Activated T-cell treated with anti-CD3 and anti-CD28 coated beads for 1 hour (primary cell): ENCODE measurements around the gene TNC.

Source experiments
- DNase-seq: peaks from one replicate; pipeline ENCODE4 v3.0.0-alpha.2; 2020; ENCODE audit warnings: low read depth

TNC gene

DNA sequence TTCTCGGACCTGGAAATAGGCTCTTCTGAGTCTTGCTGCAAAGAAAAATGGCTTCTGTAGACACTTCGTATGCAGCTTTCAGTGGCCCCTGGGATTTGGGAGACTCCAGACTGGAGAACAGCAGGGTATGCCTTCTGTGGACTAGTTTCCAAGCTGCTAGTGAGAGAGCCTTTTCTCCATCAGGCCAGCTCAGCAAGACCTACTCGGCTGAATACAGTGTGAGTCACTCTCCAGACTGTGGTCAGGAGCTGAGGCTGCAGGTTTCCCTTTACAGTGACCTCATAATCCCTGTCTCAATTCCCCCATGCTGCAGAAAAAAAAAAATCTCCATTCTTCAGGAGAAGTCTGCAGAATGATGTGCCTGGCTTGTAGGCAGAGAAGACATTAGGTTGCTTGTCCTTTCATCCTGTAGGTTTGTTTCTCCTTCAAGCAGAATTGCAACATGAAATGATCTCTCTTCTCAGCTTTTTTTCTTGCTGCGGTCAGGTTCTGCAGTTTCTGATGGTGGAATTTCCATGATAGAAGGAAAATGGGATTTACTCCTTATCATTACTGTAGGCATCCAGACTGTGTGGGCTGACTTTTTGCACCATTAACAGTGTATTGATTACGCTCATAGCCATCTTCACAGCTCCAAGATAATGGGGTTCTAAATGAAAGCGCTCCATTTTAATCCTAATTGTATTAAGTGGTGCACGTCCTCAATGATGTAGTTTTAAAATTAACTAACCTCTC, 109.3 kb downstream of the TNC start:
- no peak for DNase-seq

DNA sequence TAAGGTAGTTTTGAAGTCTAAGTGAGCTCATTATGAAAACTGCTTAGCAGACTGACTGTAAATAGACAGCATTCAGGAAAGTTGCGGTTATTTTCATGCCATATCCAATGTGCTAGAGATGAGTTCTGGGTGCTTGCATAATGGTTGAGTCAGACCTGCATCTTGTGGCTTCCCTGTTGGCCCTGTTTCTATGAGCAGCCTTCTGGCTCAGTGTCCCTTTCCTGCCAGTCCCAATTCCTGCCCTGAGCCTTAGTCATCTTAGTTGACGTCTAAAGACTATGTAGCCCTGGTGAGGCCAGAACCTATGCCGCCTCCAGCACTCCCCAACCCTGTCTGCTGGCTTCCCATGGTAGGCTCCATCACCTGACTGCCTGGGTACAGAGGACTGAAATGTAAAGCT, 111.3 kb downstream of the TNC start:
- DNase-seq = no peak

DNA sequence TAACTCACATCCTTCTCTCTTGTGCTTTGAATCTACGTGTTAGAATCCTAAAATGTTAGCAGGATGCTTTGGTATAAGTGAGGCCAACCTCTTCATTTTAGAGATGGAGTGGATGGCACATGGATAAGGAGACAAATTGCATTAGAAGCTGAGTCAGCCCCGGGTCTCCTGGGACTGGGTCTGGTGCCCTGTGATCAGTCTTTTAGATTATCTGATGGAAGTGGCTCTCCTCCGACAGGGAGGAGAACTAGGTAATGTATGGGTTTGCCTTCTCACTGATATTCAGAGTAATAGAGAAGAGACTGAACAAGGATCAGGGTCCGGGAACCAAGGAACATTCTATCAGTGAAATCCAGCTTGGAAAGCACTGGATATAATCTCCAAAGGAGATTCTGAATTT, 112.6 kb downstream of the TNC start:
- no peak for DNase-seq

DNA sequence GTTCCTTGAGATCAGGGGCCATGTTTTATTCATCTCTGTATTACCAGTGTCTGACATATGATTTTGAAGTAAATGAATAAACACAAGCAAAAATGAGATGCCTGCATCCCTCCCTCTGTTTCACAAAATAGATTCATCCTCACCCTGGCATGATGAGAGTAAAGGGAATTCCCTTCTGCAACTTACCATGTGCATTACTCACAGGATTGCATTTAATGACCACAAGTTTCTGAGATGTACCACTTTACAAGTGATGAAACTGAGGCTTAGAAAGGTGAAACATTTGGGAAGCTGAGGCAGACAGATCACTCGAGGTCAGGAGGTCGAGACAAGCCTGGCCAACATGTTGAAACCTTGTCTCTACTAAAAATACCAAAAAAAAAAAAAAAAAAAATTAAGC, 113.4 kb downstream of the TNC start:
- DNase-seq = no peak

DNA sequence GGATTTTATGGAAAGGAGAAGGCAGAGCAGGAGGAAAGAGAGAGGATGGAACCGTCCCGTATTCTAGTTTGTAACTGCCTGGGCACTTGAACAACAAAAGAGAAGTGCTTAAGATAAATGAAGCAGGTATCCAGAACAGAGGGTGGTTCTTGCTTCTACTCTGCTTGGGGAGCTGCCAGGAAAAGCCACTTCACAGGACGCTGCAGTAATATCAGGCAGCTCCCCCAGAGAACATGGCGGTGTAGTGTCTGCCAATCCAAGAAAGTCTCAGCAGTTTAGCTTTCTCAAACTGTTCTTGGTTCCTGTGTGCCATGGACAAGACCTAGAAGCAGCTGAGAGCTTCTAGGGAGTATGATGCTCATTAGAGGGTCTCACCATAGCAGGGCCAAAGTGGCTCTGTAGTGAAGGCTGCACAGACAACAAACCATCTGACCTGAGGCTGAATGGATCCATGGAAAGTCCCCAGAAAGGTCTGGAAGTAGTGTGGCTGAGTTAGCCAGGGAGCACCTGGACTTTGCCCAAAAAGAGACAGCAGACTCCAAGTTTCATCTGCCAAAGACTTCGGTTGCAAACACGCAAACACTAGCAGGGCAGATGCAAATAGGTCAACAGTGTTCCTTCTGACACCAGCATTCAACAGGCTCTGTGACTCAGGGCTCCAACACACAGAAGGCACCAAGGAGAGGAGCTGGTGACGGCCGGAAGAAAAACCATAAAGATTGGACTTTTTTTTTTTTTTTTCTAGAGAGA, 115.4 kb downstream of the TNC start:
- DNase-seq = no peak

DNA sequence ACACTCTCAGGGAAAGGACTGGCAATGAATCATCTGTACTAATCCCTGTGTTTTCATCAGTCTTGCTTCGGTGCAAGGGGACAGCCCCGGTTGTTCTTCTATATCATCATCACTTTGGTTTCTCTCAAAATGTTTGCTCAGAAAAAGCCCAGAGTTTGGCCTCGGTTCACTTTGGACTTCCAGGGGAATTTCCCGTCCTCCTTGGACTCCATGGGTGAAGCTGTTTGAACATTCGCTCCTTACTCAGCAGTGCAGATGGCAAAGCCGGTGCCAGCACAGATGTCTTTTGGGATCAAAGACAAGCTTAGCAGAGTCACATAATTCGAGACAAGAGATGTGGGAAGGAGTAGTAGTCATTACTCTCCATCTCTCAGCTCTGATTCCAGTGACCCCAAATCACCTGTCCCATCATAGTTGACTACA, 117.7 kb downstream of the TNC start:
- DNase-seq = no peak

DNA sequence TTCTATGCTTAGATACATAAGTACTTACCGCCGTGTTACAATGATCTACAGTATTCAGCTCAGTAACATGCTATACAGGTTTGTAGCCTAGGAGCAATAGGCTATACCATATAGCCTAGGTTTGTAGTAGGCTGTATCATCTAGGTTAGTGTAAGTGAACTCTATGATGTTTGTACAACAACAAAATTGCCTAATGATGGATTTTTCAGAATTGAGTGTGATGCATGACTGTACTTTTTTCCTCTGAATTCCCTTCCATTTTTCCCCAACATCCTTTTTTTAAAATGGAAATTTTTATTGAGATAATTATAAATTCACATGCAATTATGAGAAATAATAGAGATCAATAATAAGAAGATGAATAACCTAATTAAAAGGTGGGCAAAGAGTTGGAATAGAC, 119.6 kb downstream of the TNC start:
- DNase-seq = no peak

DNA sequence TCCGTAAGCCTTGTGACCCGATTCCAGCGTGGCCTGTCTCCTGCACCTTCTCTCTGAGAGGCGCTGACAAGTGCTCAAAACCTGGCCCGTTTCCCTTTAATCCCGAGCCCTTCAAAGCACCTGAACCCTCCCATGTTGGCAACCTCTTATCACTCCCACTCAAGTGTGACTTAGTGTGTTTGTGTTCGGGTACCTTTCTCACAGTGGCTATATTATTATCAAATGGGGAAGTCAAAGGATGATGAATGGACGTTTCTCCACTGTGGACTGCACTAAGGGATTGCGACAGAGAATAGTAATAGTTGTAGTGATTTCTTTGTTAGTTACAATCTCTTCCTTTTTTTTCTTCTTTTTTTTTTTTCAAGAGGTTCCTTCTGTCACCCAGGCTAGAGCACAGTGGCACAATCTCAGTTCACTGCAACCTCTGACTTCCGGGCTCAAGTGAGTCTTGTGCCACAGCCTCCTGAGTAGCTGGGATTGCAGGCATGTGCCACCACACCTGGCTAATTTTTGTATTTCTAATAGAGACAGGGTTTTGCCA, 122.2 kb downstream of the TNC start:
- DNase-seq = no peak

DNA sequence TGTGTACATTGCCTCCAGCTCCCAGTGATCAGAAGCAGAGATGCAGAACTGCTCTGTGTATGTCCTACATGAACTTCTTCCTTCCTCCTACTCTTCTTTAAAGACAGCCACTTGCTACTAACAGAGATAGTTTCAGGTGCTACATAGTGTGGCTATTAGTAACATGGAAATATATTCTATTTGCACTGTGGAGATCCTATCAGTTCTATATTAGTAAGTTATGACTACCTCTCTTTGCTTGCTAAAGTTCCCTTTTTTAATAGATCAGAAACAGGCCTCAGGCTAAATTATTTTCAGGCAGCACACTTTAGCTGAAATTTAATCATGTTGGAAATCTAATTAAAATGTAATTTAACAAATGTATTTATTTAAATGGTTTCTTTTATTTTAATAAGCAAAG, 123.2 kb downstream of the TNC start:
- DNase-seq = no peak

DNA sequence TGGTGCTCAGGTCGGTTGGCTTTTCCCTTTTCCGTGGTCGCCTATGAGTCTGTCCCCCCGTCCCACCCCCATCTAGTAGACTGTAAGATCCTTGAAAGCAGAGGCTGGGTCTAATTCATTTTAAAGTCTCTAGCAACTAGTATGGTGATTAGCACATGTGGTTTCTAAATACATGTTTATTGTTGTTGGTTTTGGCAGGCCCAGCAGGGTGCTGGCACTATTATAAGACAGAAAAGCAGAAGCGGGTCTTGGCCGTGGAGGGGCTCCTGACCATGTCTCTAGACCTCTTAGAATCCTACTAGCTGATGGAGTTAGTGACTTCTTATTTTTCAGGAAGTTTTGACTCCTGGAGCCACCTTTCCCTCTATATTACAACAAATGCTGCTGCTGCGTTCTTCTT, 126.1 kb downstream of the TNC start:
- no peak for DNase-seq

DNA sequence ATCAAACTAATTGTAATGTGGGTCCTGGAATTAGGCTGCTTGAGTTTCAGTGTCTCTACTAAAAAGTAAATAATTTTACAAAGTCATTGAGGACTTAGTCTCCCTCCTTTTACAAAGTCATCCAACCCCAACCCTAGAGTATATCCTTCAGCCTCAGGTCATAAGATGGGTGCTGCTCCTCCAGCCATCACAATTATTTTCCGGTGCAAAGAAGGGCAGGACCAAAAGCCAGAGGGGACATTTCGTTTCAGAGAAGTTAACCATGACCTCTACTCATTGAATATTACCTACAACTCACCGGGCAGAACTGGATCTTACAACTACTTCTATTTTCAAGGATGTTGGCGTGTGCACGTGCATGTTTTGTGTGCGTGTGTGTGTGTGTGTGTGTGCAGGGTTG, 127.1 kb downstream of the TNC start:
- no peak for DNase-seq

DNA sequence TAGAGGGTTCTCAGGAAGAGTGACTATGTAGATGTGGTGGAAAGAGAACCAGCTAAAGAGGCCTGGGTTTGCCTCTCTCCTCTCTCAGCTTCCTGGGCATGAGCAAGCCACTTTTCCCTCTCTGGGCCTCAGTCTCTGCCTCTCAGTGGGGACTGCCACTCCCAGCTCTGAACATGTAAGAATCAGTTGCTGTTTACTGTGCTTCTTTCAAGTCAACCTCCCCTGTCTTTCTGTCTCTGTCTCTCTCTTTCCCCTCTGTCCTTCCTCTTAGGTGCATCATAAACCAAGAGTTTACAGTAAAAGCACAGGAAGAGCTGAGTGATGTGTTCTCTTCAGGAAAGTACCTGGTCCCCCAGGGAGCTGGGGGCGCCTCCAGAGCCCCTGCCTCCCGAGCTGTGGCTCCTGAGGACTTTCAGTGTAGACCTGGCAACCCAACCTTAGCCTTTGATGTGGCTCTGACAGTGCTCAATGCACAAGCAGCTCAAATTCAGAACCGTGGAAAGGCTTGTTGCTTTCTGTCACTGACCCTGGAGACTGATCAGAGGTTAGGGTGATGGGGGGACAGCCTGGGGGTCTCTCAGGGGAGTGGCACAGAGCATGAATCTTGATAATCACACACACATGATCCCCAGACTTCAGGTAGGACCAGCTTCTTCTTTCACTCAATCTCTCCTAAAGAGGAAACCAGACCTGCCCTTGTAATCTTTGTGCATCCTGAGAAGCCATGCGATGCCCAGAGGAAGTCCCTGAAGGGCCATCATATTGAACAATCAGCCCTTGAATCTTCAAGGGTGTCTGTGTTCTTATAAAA, 128.2 kb downstream of the TNC start:
- DNase-seq = no peak

DNA sequence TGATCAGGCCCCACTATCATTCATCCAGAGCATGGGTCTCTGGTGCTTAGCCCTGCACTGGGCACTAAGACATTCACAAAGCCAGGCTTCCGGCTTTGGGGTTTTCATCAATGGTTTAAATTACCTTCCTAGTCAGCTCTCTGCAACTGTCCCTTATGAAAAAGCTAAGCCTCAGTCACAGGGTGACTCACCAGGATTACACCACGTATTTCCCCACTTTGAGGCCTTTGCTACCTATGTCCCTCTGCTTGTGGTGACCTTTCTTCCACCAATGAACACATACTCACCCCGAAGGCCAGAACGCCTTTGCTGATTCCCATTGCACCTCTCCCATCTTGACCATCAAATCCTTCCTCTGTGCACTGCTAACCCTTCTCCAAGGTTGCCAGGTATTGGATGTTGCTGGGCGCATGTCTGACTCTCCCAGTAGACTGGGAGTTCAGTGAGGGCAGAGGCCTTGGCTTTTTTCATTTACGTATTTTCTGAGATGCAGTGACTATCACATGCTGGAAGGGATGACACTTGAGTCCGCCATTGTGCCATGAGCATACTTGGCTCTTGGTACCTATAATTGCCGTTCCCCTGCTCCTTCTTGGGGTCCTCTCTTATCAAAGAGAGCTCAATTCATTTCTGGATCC, 128.9 kb downstream of the TNC start:
- DNase-seq = no peak

DNA sequence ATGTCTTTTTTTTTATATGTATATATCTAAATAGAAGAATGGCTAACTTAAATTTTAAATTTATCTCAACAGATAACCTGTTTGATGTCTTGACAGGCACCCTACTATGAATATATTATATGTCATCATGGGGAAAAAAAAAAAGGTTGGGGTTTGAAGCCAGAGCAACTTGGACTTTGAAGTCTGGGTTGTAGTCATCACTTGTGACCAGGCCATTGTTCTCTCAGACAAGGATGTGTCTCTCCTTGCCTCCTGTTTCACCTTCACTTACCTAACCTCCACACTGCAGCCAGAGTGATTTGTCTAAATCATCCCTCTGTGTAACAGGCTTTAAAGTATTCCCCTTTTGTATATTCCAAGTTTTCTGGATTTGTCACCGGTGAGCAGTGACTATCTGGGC, 130.8 kb downstream of the TNC start:
- no peak for DNase-seq

DNA sequence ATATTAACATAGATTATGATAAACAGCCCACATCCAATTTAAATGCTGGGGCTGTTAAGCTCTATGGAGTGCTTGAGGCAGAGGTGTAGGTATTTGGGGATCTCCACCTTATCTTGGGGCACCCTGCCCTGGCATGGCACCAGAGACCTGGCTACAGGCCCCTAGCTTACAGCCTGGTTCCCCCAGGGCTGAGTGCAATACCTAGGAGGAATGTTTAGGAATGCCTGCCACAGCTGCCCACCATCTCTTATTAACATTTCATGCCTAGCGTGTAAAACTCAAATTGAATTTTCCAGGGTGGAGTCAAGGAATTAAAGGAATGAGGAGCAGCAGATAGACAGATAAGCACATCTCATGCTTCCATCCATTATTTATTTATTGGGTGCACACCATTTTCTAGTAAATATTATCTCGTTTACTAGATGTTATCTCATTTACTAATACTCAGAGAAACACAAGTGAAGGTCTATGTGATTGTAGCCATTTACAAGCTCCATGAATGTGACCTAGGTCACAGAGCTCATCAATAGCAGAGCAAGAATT, 131.9 kb downstream of the TNC start:
- no peak for DNase-seq

DNA sequence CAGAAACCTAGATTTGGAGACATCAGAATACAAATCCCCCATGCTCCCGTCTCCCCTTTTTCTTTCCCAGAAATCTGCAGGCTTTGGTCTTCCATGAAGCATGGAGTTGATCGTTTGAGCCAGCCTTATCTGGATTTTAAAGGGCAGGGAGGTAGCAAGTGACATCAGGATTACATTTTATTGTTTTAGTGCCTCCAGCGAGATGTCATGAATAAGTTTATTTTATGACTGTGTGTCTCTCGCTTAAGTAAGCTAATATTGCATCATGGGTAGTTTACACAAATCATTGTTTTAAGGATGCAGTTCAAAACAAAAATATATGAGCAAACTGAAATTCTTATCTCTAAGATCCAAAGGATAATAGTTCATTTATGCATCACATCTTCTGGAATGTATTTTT, 136.9 kb downstream of the TNC start:
- DNase-seq = no peak

DNA sequence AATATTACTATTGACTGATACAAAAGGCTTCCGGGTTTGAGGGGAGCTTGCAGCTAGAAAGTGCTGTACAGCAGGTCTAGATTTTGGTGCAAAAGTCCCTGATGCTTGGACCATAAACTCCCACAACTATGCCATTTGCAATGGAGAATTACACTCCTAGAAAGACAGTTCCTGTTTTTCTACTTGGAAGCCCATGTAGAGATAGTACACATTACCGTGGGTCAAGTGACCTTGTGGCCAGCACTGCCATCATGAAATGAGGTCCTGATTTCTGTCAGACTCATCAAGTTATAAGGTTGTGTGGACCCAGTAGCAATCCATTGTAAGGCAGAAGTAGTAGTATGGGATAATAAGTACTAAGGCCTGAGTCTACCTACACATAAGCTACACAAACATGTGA, 144.7 kb downstream of the TNC start:
- DNase-seq = no peak

DNA sequence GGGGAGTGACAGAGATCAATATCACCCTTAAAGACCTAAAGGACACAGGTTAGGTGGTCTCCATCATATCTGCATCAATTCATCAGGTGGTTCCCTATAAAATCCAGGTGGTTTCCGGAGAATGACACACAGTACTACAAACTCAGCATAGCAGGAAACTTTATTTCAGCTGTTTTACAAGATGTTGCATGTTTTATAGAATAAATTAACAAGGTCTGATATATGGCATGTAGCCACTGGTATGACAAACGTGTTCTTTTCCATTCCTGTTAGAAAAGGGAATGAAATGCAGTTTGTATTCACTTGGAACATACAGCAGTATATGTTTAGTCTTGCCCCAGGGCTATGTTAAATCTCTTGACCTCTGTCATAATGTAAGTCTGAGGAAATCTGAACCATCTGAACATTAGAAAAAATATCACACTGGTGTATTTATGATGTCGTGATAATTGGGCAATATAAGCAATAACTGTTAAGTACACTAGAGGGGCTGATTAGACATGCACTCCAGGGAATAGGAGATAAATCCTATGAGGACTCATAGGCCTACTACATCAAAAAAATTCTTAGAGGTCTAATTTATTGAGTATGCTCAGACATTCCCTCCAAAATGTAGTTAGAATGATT, 145.3 kb downstream of the TNC start:
- no peak for DNase-seq
